ENCODE measurements around the gene PDE7B. TPM values are rescaled to one million over a fixed set of nuclear protein-coding genes. Genes with fewer than 3 reads are reported as not detected.

Gene PDE7B
- total RNA-seq, 1 donor from 2014 or later, result 5.1 TPM

DNA sequence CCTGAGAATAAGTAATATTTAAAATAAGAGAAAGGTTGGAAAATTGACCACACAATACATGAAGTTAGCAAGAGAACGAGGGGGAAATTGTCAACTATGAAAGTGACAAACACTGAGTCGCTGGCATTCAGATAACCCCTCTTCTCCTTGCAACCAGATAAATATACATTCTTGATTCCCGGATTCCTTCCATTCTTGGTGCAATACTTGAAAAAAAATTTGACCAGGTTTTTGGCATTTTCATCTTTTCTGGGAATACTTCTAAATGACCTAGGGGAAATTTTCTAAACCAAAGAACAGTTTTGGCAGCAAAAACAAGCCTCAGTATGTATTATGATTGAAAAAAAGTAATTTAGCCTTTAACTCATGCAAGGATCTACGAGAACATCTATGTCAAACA lies 164.0 kb downstream of the PDE7B start:
- TF ChIP-seq CTCF (conservative IDR thresholded peaks at IDR 0.05), result no peak
- H3K27me3 Mint-ChIP-seq, result no peaks in the 10 kb centered on the region
- peaks cover 24% of the 10 kb centered on the region for H3K4me1 Mint-ChIP-seq (ENCODE audit: unreplicated experiment)
- no peaks in the 10 kb centered on the region for H3K9me3 Mint-ChIP-seq
- no peak for DNase-seq (ENCODE audit: extremely low spot score, unreplicated experiment)
- no peak overlapping the region for H3K27ac Mint-ChIP-seq
- H3K36me3 Mint-ChIP-seq, result no peaks in the 10 kb centered on the region
- H3K4me3 Mint-ChIP-seq, result no peak overlapping the region

- Mint-ChIP-seq H3K4me3 (no peak overlapping the region), H3K9me3 (no peaks in the 10 kb centered on the region), H3K27ac (no peak overlapping the region), H3K36me3 (no peaks in the 10 kb centered on the region), H3K27me3 (no peaks in the 10 kb centered on the region), H3K4me1 (ENCODE audit: unreplicated experiment) (peaks cover 22% of the 10 kb centered on the region)
- no peak for TF ChIP-seq CTCF (conservative IDR thresholded peaks at IDR 0.05)
- no peak for DNase-seq (ENCODE audit: extremely low spot score, unreplicated experiment)
Measured at GRCh38 chr6:136016228-136017225, 165.0 kb downstream of the PDE7B start.

DNA sequence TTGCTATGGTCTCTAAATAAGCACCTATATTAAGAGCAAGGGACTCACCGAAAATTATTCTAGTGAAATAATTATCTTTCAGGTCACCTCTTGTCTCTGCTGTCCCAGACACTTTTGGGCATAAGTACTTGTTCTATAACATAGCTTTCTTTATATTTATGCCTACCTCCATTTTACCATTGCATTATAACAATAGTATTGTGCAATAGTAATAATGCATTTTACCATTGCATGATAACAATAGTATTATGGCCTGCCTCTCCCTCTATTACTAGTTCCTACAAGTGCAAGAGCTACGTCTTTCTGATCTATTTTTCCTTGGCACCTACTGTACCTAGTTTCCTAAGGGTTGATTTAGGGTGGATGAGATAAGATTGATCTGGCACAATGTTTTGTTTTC lies 169.2 kb downstream of the PDE7B start:
- H3K9me3 Mint-ChIP-seq, result no peaks in the 10 kb centered on the region
- no peak for DNase-seq (ENCODE audit: extremely low spot score, unreplicated experiment)
- H3K4me3 Mint-ChIP-seq, result no peak overlapping the region
- no peak overlapping the region for H3K27ac Mint-ChIP-seq
- no peaks in the 10 kb centered on the region for H3K36me3 Mint-ChIP-seq
- no peaks in the 10 kb centered on the region for H3K27me3 Mint-ChIP-seq
- no peak for TF ChIP-seq CTCF (conservative IDR thresholded peaks at IDR 0.05)
- H3K4me1 Mint-ChIP-seq (ENCODE audit: unreplicated experiment), result no peaks in the 10 kb centered on the region

DNA sequence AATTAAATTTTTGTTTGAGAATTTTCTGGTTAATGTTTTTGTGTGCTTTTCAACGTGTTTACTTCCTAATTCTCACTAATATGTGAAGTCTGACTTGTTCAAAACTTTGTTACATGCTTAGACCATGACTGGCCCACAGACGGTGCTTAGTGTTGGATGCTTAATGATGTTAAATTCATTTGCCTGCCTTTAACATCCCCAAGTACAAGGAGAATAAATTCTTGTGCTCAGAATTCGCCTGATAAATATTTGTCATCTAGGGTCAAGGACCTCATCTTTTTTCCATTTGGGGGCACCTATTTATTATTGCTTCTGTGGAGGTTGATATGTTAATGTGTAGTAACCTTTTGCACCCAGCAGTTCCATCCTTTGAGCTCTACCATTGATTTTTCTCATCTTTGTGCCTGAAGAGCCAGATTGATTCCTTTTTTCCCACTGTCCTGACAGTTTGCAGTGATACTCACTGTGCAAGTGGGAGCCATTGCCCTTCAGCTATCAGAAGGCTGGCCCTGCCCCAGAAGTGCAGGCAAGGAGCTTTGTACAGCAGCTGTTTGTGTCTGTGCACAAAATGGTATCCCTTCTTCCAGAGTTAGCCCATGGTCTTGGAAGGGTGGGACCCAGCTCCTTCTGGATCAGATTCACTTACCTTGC lies 170.8 kb downstream of the PDE7B start:
- H3K36me3 Mint-ChIP-seq, result no peaks in the 10 kb centered on the region
- no peaks in the 10 kb centered on the region for H3K9me3 Mint-ChIP-seq
- H3K4me3 Mint-ChIP-seq, result no peak overlapping the region
- DNase-seq (ENCODE audit: extremely low spot score, unreplicated experiment), result no peak
- no peak overlapping the region for H3K27ac Mint-ChIP-seq
- H3K27me3 Mint-ChIP-seq, result no peaks in the 10 kb centered on the region
- H3K4me1 Mint-ChIP-seq (ENCODE audit: unreplicated experiment), result no peaks in the 10 kb centered on the region
- no peak for TF ChIP-seq CTCF (conservative IDR thresholded peaks at IDR 0.05)

DNA sequence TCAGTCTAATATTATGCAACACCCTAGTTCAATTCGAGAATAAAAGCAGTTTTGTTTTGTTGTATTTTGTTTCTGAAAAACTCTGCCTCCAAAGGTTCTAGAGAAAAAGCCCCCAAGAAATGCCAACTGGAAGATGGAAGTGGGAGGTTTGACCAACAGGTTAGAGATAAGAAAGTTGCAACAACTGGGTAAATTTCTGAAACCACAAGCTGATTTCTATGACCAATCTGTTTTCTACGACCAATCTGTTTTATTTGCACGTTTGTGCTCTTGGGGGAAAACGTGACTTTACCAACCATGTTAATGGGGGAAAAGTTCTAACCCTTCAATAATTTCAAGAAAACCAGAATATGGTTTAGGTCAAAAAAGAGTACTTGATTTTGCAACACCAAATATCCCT lies 173.2 kb downstream of the PDE7B start:
- no peak overlapping the region for H3K4me3 Mint-ChIP-seq
- no peaks in the 10 kb centered on the region for H3K9me3 Mint-ChIP-seq
- no peaks in the 10 kb centered on the region for H3K36me3 Mint-ChIP-seq
- no peak for DNase-seq (ENCODE audit: extremely low spot score, unreplicated experiment)
- no peak overlapping the region for H3K27ac Mint-ChIP-seq
- H3K27me3 Mint-ChIP-seq, result no peaks in the 10 kb centered on the region
- no peak for TF ChIP-seq CTCF (conservative IDR thresholded peaks at IDR 0.05)
- H3K4me1 Mint-ChIP-seq (ENCODE audit: unreplicated experiment), result no peaks in the 10 kb centered on the region
